ENCODE results near the gene FZD2. TPM values are rescaled to one million over a fixed set of nuclear protein-coding genes. Genes with fewer than 3 reads are reported as not detected.
A peak's percentile ranks its signal among the peaks of the same experiment; 100 is the strongest.

Gene FZD2
- total and polyA plus RNA-seq, 2 experiments from 2014 or later, result 7.1 to 21.4 TPM

DNA sequence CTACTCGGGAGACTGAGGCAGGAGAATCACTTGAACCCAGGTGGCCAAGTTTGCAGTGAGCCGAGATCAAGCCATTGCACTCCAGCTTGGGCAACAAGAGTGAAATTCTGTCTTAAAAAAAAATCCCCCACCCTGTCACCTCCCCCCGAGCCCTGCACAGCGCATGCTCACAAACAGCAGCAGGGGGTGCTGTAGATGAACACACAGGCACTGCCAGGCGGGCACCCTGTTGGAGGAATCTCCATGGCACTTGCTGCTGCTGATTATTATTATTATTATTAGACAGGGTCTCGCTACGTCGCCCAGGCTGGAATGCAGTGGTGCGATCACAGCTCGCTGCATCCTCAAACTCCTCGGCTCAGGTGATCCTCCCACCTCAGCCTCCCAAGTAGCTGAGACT, 24.6 kb downstream of the FZD2 start:
- H3K27ac ChIP-seq, result no peak overlapping the region
- in situ Hi-C loops (cut with MboI), result no loop called here
- peak; percentile 62 for DNase-seq
- no peak overlapping the region for H3K4me2 ChIP-seq (ENCODE audit: unreplicated experiment)
- H4K20me1 ChIP-seq (ENCODE audit: insufficient read depth), result no peaks in the 10 kb centered on the region
- no peaks in the 10 kb centered on the region for H3K27me3 ChIP-seq (replicated peaks; ENCODE audit: insufficient read depth)
- H3K9me3 ChIP-seq (ENCODE audit: low read depth), result no peaks in the 10 kb centered on the region
- no peaks in the 10 kb centered on the region for H3K9me2 ChIP-seq (ENCODE audit: insufficient read depth)
- H3K9ac ChIP-seq, result no peak overlapping the region
- TF ChIP-seq EZH2phosphoT487 (IDR thresholded peaks at IDR 0.05; ENCODE audit: insufficient read depth, low read depth) (no peak), EZH2 (IDR thresholded peaks at IDR 0.05; ENCODE audit: insufficient read depth, poor library complexity, severe bottlenecking) (no peak)
- peaks cover 4% of the 10 kb centered on the region; the same call in 1 of the 2 replicates for H3K4me1 ChIP-seq (ENCODE audit: insufficient read depth)
- no peaks in the 10 kb centered on the region for H3K79me2 ChIP-seq (ENCODE audit: insufficient read depth)
- H2AFZ ChIP-seq, result no peak overlapping the region
- no peaks in the 10 kb centered on the region for H3K36me3 ChIP-seq (ENCODE audit: low read depth)
- H3K4me3 ChIP-seq, result no peak overlapping the region
- 59 to 69% methylated on average over 9 to 11 of the region's 11 CpGs for WGBS, 2 experiments (ENCODE audit: low coverage in 1 of 2, low lambda C conversion rate in 2 of 2, missing lambda C conversion rate in 2 of 2)
- H3F3A ChIP-seq (ENCODE audit: insufficient read depth), result no peaks in the 10 kb centered on the region

DNA sequence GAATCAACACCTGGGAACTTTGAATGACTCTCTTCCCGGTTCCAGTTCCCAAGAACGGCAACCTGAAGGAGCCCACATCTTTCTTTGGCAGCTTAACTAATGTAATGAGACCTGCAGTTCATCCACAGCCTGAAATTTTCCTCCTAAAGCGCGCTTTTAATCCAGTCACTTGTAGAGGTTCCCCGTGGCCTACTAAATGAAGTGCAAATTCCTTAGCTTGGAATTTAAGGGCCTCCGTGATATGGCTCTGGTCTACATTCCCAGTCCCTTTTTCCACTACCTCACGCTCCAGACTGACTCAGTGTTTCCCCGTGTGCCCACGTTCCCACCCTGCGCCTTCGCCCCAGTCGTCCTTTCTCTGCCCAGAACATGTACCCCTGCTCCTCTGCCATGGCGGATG, 27.2 kb downstream of the FZD2 start:
- Histone ChIP-seq H3K9me3 (ENCODE audit: low read depth) (no peaks in the 10 kb centered on the region), H3K27ac (no peak overlapping the region), H2AFZ (no peak overlapping the region), H3K36me3 (ENCODE audit: low read depth) (no peaks in the 10 kb centered on the region), H4K20me1 (ENCODE audit: insufficient read depth) (no peaks in the 10 kb centered on the region), H3F3A (ENCODE audit: insufficient read depth) (no peaks in the 10 kb centered on the region), H3K4me3 (no peak overlapping the region), H3K9me2 (ENCODE audit: insufficient read depth) (no peaks in the 10 kb centered on the region), H3K79me2 (ENCODE audit: insufficient read depth) (no peaks in the 10 kb centered on the region), H3K4me2 (ENCODE audit: unreplicated experiment) (no peak overlapping the region), H3K9ac (no peak overlapping the region), H3K27me3 (replicated peaks; ENCODE audit: insufficient read depth) (no peaks in the 10 kb centered on the region), H3K4me1 (ENCODE audit: insufficient read depth) (peaks cover 13% of the 10 kb centered on the region)
- WGBS, 2 experiments (ENCODE audit: low coverage in 1 of 2, low lambda C conversion rate in 2 of 2, missing lambda C conversion rate in 2 of 2), result 84 to 87% methylated on average over 13 of the region's 13 CpGs
- in situ Hi-C loops (cut with MboI), result no loop called here
- no peak for TF ChIP-seq EZH2phosphoT487 (IDR thresholded peaks at IDR 0.05; ENCODE audit: insufficient read depth, low read depth)
- DNase-seq, result no peak

DNA sequence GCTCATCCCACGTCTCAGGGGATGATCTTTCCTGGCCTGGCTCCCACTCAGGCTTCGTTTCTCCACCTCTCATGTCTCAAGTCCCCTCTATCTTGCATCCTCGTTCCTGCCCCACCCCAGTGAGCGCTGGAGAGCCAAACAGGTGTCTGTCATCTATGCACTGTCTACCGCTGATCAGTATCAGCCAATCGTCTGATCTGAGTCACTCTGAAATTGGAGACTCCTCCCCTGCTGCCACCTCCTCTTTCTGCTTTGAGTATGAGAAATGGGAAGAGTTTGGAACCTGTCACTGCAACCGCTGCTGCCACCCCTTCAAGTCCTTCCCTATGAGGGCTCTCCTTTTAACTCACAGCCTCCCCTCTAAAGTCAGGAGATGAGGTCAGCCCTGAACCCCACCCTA, 28.0 kb downstream of the FZD2 start:
- in situ Hi-C loops (cut with MboI), result no loop called here
- H3K27me3 ChIP-seq (replicated peaks; ENCODE audit: insufficient read depth), result no peaks in the 10 kb centered on the region
- no peaks in the 10 kb centered on the region for H3K79me2 ChIP-seq (ENCODE audit: insufficient read depth)
- peaks cover 7% of the 10 kb centered on the region for H3F3A ChIP-seq (ENCODE audit: insufficient read depth)
- no peaks in the 10 kb centered on the region for H3K9me2 ChIP-seq (ENCODE audit: insufficient read depth)
- H3K4me1 ChIP-seq (ENCODE audit: insufficient read depth), result peaks cover 17% of the 10 kb centered on the region
- H2AFZ ChIP-seq, result no peak overlapping the region
- H3K9ac ChIP-seq, result no peak overlapping the region
- H4K20me1 ChIP-seq (ENCODE audit: insufficient read depth), result no peaks in the 10 kb centered on the region
- no peak overlapping the region for H3K4me2 ChIP-seq (ENCODE audit: unreplicated experiment)
- TF ChIP-seq EZH2 (IDR thresholded peaks at IDR 0.05; ENCODE audit: insufficient read depth, poor library complexity, severe bottlenecking) (no peak), EZH2phosphoT487 (IDR thresholded peaks at IDR 0.05; ENCODE audit: insufficient read depth, low read depth) (no peak)
- H3K36me3 ChIP-seq (ENCODE audit: low read depth), result no peaks in the 10 kb centered on the region
- DNase-seq, result no peak
- no peaks in the 10 kb centered on the region for H3K9me3 ChIP-seq (ENCODE audit: low read depth)
- 69 to 75% methylated on average over 7 of the region's 7 CpGs for WGBS, 2 experiments (ENCODE audit: low coverage in 1 of 2, low lambda C conversion rate in 2 of 2, missing lambda C conversion rate in 2 of 2)
- no peak overlapping the region for H3K4me3 ChIP-seq
- H3K27ac ChIP-seq, result no peak overlapping the region

DNA sequence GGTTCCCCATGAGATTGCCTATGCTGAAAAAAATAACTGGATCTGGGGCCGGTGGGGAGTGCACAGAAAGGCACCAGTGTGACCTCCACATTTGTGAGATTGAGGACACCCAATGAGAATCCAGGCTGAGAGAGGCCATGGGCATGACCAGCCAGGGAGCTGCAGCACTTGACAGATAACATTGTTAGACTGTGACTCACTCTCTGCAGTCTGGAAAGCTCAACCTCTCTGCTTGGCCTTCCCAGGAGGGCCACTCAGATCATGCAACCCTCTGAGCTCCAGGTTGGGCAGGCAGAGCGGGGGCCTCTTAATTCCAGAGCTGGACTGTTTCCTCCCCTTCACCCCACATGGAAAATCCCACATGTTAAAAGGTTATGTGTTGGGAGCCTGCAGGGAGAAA, 30.1 kb downstream of the FZD2 start:
- peaks cover 17% of the 10 kb centered on the region for H3K4me1 ChIP-seq (ENCODE audit: insufficient read depth)
- no peaks in the 10 kb centered on the region for H3K27me3 ChIP-seq (replicated peaks; ENCODE audit: insufficient read depth)
- no peaks in the 10 kb centered on the region for H3K9me3 ChIP-seq (ENCODE audit: low read depth)
- no peaks in the 10 kb centered on the region for H3K36me3 ChIP-seq (ENCODE audit: low read depth)
- peak overlapping the region; percentile 46 for H3K4me2 ChIP-seq (ENCODE audit: unreplicated experiment)
- peaks cover 15% of the 10 kb centered on the region for H3F3A ChIP-seq (ENCODE audit: insufficient read depth)
- no peaks in the 10 kb centered on the region for H4K20me1 ChIP-seq (ENCODE audit: insufficient read depth)
- no peaks in the 10 kb centered on the region for H3K9me2 ChIP-seq (ENCODE audit: insufficient read depth)
- TF ChIP-seq EZH2phosphoT487 (IDR thresholded peaks at IDR 0.05; ENCODE audit: insufficient read depth, low read depth), result no peak
- no peak for TF ChIP-seq EZH2 (IDR thresholded peaks at IDR 0.05; ENCODE audit: insufficient read depth, poor library complexity, severe bottlenecking)
- WGBS, 2 experiments (ENCODE audit: low coverage in 1 of 2, low lambda C conversion rate in 2 of 2, missing lambda C conversion rate in 2 of 2), result 2 to 3% methylated on average over 2 of the region's 2 CpGs
- peak; percentile 94 for DNase-seq
- H3K79me2 ChIP-seq (ENCODE audit: insufficient read depth), result no peaks in the 10 kb centered on the region
- no peak overlapping the region for H3K9ac ChIP-seq
- no peak overlapping the region for H3K4me3 ChIP-seq
- in situ Hi-C loops (cut with MboI), result no loop called here
- peak overlapping the region; percentile 57 for H3K27ac ChIP-seq
- peak overlapping the region; percentile 7; the same call in 1 of the 2 replicates for H2AFZ ChIP-seq
